Stimulated activated CD8-positive, alpha-beta memory T cell treated with anti-CD3 and anti-CD28 coated beads, Interleukin-2, amount 100 ng/mL, for 1 hour (primary cell): ENCODE data around the gene EGLN1.

ENCODE experiments used
- DNase-seq, 2 donors: peaks; one replicate each; pipeline ENCODE4 v3.0.0-alpha.2; 2020; ENCODE audit warnings: low read depth in 2 of 2

The EGLN1 gene

DNA sequence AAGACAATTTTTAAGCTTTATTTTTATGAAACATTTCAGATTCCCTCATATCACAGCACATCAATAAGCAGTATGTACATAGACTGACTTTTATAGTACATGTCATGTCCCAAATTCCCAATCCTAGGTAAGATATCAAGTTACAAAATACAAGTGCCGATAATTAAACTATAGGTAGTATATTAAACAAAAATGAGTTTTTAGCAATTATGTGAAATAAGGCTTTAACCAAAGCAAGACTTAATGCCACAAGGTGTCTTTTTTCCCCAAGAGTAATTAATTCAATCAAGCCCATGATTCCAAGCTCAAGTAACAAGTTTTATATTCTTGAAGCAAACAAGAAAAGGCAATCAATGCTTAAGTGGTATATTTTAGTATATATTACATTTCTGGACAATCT, 89.3 kb downstream of the EGLN1 start:
- no peak for DNase-seq

DNA sequence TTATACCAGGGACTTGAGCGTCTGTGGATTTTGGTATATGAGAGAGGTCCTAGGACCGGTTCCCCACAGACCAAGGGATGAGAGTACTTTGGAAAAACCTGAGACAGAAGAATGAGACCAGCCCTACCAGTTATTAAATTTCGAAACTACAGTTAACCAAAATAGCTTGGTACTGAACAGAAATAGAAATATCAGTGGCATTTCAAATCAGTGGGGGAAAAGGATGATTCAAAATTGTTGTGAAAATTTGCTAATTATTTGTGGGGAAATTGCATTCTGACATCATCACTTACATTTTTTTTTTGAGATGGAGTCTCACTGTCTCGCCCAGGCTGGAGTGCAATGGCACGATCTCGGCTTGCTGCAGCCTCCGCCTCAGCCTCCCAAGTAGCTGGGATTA, 92.6 kb downstream of the EGLN1 start:
- DNase-seq, result no peak

DNA sequence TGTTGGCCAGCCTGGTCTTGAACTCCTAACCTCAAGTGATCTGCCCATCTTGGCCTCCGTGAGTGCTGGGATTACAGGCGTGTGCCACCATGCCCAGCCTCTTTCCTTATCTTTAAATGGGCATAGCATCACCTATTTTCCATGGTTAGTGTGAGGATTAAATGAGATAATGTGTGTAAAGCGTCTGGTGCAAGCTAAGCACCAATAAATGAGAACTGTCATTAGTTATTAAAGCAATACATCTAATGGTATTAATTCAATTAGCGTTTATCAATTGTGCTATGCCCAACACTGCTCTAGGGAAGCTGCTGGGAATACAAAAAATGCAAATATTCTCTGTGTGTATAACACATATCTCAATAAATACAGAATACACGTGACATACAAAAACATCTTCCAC, 94.5 kb downstream of the EGLN1 start:
- no peak for DNase-seq

DNA sequence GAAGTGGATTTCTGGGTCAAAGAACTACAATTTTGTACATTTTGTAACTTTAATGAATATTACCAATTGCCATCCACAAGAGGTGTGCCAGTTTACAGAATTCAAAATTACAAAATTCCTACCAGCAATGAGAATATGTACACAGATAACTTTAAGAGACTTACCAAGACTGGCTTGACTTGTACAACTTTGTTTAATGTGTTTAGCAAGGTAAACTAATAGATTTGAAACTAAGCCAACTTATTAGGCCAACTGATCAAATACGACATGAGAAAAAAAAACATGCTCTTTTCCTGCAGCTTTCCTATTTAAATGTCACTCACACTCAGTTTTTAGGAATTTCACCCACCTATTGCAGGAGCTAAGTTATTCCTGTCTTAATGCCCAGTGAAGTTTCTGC, 95.8 kb downstream of the EGLN1 start:
- no peak for DNase-seq

DNA sequence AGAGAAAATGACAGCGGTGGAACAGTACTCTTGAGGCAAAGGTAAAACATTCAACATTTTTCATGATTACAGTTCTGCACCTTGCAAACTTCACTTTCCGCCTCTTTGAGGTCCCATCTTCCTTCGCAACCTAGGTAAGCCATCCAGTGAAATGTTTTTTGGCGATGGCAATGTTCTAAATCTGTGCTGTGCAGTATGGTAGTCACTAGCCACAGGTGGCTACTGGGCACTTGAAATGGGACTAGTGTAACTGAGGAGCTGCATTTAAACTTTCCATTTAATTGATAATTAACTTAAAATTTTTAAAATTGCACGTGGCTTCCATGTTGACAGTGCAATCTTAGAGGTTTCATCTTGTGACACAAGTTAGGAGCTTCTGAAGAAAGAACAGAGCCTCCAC, 97.4 kb downstream of the EGLN1 start:
- DNase-seq, result no peak

DNA sequence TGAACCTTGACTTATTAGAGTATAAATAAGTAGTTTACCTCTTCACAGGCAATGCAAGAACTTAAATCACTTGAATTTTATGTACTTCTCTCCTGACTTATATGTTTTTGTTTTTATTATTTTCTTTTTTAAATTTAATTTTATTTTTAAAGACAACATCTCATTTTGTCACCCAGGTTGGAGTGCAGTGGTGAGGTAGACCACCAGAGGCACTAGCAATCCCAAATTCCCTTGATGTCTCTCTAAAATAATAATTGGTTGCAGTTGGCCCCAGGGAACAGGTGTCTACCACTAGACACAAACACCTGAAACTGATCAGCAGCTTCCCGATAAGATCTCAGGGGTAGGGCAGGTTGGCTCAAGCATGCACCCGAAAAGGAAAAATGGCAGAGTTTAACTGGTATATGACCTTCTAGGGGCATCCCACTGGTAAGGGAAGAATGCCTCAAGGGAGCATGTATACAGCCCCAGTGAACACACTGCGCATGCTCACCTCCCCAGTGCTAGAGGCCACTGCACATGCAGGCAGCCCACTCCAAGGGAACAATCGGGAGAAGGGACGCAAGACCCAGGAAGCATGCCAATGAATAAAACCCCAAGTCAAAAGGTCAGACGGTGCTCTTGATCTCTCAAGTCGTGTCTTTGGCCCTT, 99.1 kb downstream of the EGLN1 start:
- no peak for DNase-seq

DNA sequence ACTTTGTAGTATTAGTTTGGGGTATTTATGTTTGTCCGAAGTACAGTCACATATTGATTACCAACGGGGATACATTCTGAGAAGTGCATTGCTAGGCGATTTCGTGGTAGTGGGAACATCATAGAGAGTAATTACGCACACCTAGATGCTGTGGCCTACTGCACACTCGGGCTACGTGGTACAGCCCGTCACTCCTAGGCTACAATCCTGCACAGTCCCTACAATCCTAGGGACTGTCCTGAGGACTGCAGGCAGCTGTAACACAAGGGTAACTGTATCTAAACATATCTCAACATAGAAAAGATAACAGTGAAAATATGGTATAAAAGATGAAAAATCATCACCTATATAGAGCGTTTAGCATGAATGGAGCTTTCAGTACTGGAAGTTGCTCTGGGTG, 103.0 kb downstream of the EGLN1 start:
- no peak for DNase-seq

DNA sequence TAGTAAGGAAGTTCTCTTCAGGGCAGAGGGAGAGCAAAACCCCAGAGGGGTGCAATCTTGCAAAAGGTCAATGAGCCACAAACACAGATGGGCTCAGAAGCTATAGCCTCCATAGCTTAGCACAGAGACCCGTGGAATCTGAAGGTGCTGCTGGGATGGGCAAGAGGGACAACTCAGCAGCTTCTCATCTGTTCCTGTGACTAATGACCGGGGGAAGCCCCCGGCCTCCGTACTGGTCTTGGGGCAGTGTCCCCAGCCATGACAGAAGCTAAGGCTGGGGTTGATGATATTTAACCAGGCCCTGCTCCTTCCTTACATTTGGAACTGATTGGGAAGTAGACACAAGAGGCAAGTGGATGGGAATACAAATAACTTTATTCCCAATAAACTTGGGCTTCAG, 103.5 kb downstream of the EGLN1 start:
- DNase-seq, result no peak

DNA sequence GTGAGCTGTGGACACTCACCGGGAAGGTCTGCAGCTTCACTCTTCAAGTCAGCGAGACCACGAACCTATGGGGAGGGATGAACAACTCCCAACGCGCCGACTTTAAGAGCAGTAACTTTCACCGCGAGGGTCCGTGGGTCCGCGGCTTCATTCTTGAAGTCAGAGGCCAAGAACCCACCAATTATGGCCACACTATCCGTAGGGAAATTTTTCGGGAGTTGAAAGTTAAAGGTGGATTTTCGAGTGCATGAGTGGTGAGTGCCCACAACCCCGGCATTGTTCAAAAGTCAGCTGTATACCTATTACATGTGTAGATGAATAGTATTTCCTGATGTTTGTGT, 104.1 kb downstream of the EGLN1 start:
- DNase-seq, result no peak

DNA sequence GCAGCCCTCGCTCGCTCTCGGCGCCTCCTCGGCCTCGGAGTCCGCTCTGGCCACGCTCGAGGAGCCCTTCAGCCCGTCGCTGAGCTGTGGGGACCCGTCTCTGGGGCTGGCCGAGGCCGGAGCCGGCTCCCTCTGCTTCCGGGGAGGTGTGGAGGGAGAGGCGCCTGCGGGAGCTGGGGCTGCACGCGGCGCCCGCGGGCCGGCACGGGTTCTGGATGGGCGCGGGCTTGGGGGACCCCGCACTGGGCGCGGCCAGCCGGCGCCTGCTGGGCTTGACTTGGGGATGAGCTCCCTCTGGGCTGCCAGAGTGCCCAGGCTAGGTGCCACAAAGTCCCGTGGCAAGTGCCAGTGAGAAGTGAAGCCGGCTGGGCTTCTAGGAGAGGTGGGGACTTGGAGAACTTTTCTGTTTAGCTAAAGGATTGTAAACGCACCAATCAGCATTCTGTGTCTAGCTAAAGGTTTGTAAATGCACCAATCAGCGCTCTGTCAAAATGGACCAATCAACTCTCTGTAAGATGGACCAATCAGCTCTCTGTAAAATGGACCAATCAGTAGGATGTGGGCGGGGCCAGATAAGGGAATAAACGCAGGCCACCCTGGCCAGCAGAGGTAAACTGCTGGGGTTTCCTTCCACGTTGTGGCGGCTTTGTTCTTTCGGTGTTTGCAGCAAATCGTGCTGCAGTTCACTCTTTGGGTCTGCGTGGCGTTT, 104.6 kb downstream of the EGLN1 start:
- DNase-seq, result no peak

DNA sequence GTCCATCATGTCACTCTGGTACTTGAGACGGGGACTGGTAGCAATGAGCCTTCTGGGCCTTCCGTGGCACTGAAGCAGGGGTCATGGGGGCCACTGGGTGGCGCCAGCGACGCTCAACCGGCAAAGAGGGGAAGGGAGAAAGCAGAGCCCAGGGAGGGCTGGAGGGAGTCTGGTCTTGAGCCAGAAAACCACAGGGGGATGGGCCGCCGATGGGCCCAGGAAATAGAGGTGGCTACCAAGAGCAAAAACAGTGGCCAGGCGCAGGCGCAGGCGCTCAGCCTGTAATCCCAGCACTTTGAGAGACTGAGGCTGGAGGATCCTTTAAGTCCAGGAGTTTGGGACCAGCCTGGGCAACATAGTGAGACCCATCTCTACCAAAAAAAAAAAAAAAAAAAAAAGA, 106.2 kb downstream of the EGLN1 start:
- DNase-seq, result no peak
